Stomach (tissue), 4 donors: Measurements from ENCODE around the gene MAP3K3.
A peak's percentile ranks its signal among the peaks of the same experiment; 100 is the strongest.

ENCODE experiments used
- CTCF ChIP-seq, 7 experiments: fragments of 450-650 bp in 4 of 7; fragments of 200-600 bp in 3 of 7; sonication (generic) in 3 of 7; IDR thresholded peaks; one replicate each; pipeline ENCODE4 v1.5.1; 2016 to 2019; ENCODE audit warnings: antibody characterized with exemption in 7 of 7, control low read depth in 2 of 7, mild to moderate bottlenecking in 1 of 7
- EP300 ChIP-seq: sonication (generic); formaldehyde crosslinking; IDR thresholded peaks from one replicate; pipeline ENCODE4 v1.6.1; 2017; ENCODE audit warnings: antibody characterized with exemption
- POLR2A ChIP-seq, 4 donors: fragments of 450-650 bp; IDR thresholded peaks; one replicate each; pipeline ENCODE4 v1.6.1; 2016; ENCODE audit warnings: antibody characterized with exemption in 4 of 4, control low read depth in 2 of 4, mild to moderate bottlenecking in 1 of 4, moderate library complexity in 1 of 4
- POLR2AphosphoS5 ChIP-seq, 3 donors: sonication (generic); formaldehyde crosslinking; IDR thresholded peaks; one replicate each; pipeline ENCODE4 v1.6.1; 2016; ENCODE audit warnings: antibody characterized with exemption in 3 of 3

GRCh38 chr17:63700528-63701455 is 78.6 kb downstream of the MAP3K3 start:
- TF ChIP-seq CTCF (IDR thresholded peaks at IDR 0.05) (no peak), POLR2A (IDR thresholded peaks at IDR 0.05) (no peak), POLR2AphosphoS5 (IDR thresholded peaks at IDR 0.05) (peak in 1 of 3 donors; percentile 47), EP300 (no peak)
